Left kidney (tissue), 2 donors: Measurements from ENCODE around the gene ADAT1. TPM values are rescaled to one million over a fixed set of nuclear protein-coding genes. Genes with fewer than 3 reads are reported as not detected.
"Not testable (repeated sequence)": the region's sequence is repeated elsewhere in the genome, so short reads cannot be mapped to it uniquely, and the experiment has no call there.

ENCODE experiments used
- DNase-seq: peaks from one replicate; pipeline ENCODE4 v3.0.0-alpha.2; 2013
- polyA plus RNA-seq: library from polyadenylated mRNA; unstranded; fragments of 120-200 nt; gene quantifications from one replicate; pipeline ENCODE4 v1.2.1, GENCODE V29; 2013; ENCODE audit not compliant: insufficient read length

Gene ADAT1
- polyA plus RNA-seq, 1 donor = 60.0 TPM

- DNase-seq = peak; percentile 18
Measured at GRCh38 chr16:75621170-75621477, 2.0 kb downstream of the ADAT1 start.

- DNase-seq = no peak
Measured at GRCh38 chr16:75620326-75621169, 2.5 kb downstream of the ADAT1 start.

- no peak for DNase-seq
Measured at GRCh38 chr16:75618780-75619179, 4.3 kb downstream of the ADAT1 start.

- no peak for DNase-seq
Measured at GRCh38 chr16:75617121-75617520, 6.0 kb downstream of the ADAT1 start.

- DNase-seq = no peak
Measured at GRCh38 chr16:75616521-75617010, 6.5 kb downstream of the ADAT1 start.

- DNase-seq = no peak
Measured at GRCh38 chr16:75615619-75616018, 7.5 kb downstream of the ADAT1 start.

- DNase-seq = no peak
Measured at GRCh38 chr16:75614066-75614897, 8.8 kb downstream of the ADAT1 start.

GRCh38 chr16:75606507-75606906, 16.6 kb downstream of the ADAT1 start:
- no peak for DNase-seq

- DNase-seq = no peak
Measured at GRCh38 chr16:75603241-75603640, 19.8 kb downstream of the ADAT1 start.

- DNase-seq = no peak
Measured at GRCh38 chr16:75599452-75600277, 23.4 kb downstream of the ADAT1 start.

GRCh38 chr16:75593825-75594820, 29.0 kb downstream of the ADAT1 start:
- DNase-seq = no peak

GRCh38 chr16:75593308-75593707, 29.8 kb downstream of the ADAT1 start:
- DNase-seq = no peak

- DNase-seq = not testable (repeated sequence)
Measured at GRCh38 chr16:75591927-75592326, 31.2 kb downstream of the ADAT1 start.

GRCh38 chr16:75590920-75591843, 31.9 kb downstream of the ADAT1 start:
- no peak for DNase-seq

- DNase-seq = no peak
Measured at GRCh38 chr16:75589306-75589705, 33.8 kb downstream of the ADAT1 start.

- no peak for DNase-seq
Measured at GRCh38 chr16:75588716-75589115, 34.4 kb downstream of the ADAT1 start.

- DNase-seq = no peak
Measured at GRCh38 chr16:75584108-75584507, 39.0 kb downstream of the ADAT1 start.

GRCh38 chr16:75579281-75579834, 43.7 kb downstream of the ADAT1 start:
- no peak for DNase-seq

- DNase-seq = no peak
Measured at GRCh38 chr16:75578725-75579124, 44.4 kb downstream of the ADAT1 start.

- no peak for DNase-seq
Measured at GRCh38 chr16:75578212-75578611, 44.9 kb downstream of the ADAT1 start.
